ENCODE results near the gene LAMA5.

The LAMA5 gene

GRCh38 chr20:62346398-62347150 lies 20.5 kb downstream of the LAMA5 start:
- no peak for TF ChIP-seq CTCF (conservative IDR thresholded peaks at IDR 0.05; ENCODE audit: low read length)
- no peak overlapping the region for H3K4me3 ChIP-seq (ENCODE audit: low read length)
- DNase-seq (ENCODE audit: low read depth), result no peak

DNA sequence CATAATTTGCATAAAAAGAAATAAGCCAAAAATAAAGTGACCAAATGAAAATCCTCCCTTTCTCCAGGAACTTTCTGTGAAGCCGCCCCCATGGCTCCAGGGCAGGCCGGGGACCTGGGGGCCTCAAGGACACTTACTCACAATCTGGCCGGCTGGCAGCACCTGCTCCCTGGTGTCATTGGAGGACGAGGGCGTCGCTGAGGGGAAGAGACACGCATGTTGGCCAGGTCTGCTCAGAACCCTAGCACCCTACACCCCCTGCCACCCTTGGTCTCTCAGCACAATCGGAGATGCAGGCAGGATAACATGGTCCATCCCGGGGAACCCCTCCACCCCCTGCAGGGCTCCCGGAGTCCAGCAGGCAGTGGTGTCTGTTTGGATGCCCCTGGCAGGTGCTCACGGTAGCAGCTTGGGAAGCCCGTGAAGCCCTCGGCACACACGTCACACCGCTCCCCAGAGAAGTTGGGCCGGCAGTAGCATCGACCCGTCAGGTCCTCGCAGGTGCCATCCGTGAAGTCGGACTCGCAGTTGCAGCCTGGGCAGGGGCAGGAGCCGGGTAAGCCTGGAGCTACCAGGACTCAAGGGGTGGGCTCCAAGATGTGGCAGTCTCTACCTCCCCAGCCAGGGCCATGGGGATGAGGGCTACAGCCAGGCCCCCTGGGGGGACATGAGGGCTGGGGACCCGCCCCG lies 21.3 kb downstream of the LAMA5 start:
- no peak for DNase-seq (ENCODE audit: low read depth)
- no peak for TF ChIP-seq CTCF (conservative IDR thresholded peaks at IDR 0.05; ENCODE audit: low read length)
- no peak overlapping the region for H3K4me3 ChIP-seq (ENCODE audit: low read length)

DNA sequence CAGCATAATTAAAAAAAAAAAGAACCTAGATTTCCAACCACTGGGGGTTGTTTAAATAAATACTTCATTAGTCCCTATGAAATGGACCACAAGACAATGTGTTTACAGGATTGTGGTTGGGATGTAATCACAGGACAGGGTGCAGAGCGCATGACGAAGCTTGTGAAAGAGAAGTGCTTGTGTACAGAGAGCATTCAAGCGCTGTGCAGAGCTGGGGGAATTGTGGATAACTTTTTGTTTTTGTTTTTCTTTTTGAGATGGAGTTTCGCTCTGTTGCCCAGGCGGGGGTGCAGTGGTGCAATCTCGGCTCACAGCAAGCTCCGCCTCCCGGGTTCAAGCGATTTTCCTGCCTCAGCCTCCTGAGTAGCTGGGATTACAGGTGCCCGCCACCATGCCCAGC lies 22.3 kb downstream of the LAMA5 start:
- no peak for TF ChIP-seq CTCF (conservative IDR thresholded peaks at IDR 0.05; ENCODE audit: low read length)
- DNase-seq (ENCODE audit: low read depth), result no peak
- H3K4me3 ChIP-seq (ENCODE audit: low read length), result no peak overlapping the region

DNA sequence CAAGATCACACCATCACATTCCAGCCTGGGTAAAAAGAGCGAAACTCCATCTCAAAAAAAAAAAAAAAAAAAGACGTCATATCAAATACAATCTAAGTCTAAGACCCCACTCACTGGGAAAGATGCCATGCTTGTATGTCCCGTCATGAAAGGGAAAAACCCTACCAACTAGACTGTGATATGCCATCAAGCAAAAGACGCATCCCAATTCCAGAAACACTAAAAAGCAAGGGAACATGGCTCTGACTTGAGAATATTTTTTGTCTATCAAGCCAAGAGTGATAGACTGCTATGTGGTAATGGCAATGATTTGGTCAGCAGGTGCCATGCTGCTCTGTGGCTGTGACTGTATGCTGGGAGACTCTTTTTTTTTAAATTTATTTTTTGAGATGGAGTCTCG lies 23.0 kb downstream of the LAMA5 start:
- no peak for TF ChIP-seq CTCF (conservative IDR thresholded peaks at IDR 0.05; ENCODE audit: low read length)
- no peak for DNase-seq (ENCODE audit: low read depth)
- H3K4me3 ChIP-seq (ENCODE audit: low read length), result no peak overlapping the region

DNA sequence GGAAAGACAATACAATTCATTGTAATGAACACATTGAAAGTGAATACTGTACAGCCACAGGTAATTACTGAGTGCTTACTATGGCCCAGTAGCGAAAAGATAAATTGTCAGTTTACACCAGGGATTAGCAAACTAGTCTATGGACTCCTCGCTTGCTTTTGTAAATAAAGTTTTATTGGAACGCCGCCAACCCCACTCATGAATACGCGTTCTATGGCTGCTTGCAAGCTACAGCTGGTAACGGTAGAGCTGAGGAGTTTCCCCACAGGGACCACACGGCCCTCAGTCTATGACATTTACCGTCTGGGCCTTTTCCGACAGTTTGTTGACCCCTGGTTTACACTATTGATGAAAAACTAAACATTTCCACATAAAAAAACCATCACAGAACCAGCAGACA lies 24.2 kb downstream of the LAMA5 start:
- no peak for TF ChIP-seq CTCF (conservative IDR thresholded peaks at IDR 0.05; ENCODE audit: low read length)
- no peak for DNase-seq (ENCODE audit: low read depth)
- no peak overlapping the region for H3K4me3 ChIP-seq (ENCODE audit: low read length)

DNA sequence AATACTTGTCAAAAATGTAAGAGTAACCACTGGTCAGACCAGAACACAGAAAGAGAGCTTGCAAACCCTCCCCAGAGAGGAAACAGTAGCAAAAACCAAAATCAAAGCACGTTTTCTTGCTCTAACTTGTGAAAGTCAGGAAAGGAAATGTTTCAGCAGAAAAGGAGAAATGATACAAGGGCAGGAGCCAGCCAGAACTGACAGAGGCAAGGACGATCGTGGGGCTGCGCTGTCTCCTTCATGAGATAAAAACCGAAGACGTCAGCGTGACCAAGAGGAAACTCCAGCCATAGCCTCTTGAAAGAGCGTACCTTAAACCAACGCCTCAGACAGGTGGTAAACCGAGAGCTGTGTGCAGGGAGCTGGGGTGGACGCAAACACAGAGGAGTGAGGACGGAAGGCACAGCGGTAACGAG lies 27.5 kb downstream of the LAMA5 start:
- DNase-seq (ENCODE audit: low read depth), result no peak
- no peak overlapping the region for H3K4me3 ChIP-seq (ENCODE audit: low read length)
- no peak for TF ChIP-seq CTCF (conservative IDR thresholded peaks at IDR 0.05; ENCODE audit: low read length)

DNA sequence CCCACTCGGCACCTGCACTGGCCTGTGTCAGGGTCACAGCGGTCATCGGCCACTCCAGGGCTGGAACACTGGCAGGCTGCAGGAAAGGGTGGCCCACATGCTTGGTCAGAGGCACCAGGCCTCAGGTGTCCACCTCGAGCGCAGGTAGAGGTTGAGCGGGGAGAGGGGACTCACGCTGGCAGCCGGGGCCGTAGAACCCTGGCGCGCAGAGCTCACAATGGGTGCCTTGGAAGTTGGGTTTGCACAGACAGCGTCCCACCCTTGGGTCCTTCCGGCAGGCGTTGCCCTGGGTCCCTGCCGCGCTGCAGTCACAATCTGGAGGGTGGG lies 28.9 kb downstream of the LAMA5 start:
- no peak for TF ChIP-seq CTCF (conservative IDR thresholded peaks at IDR 0.05; ENCODE audit: low read length)
- DNase-seq (ENCODE audit: low read depth), result no peak
- H3K4me3 ChIP-seq (ENCODE audit: low read length), result no peak overlapping the region
